Keratinocyte (primary cell): ENCODE results near the gene RBM15. TPM values are rescaled to one million over a fixed set of nuclear protein-coding genes. Genes with fewer than 3 reads are reported as not detected.

Experiments
- DNase-seq: peaks from one replicate; pipeline ENCODE4 v3.0.0-alpha.2; 2011; ENCODE audit warnings: low read depth, missing footprints, low spot score
- FAIRE-seq: peaks from 2 replicates; lab custom pipeline; 2011; peaks lifted over from hg19 to GRCh38; lab: Jason Lieb, UNC
- H2AFZ ChIP-seq: 2 replicates; pipeline ENCODE4 v1.6.0; 2012; ENCODE audit warnings: low read length, control low read depth, inconsistent platforms; ENCODE audit not compliant: control insufficient read depth
- H3K27ac ChIP-seq: 2 replicates; pipeline ENCODE4 v1.5.1; 2011; ENCODE audit warnings: low read length; ENCODE audit not compliant: control insufficient read depth, insufficient read depth
- H3K27me3 ChIP-seq: 3 replicates; pipeline ENCODE4 v1.6.0; 2011; ENCODE audit warnings: low read length; ENCODE audit not compliant: control insufficient read depth, insufficient read depth; ENCODE audit errors: extremely low read depth
- H3K36me3 ChIP-seq, 2 experiments: 2 replicates in 1 of 2; 3 replicates in 1 of 2; pipeline ENCODE4 v1.5.1; 2011; ENCODE audit warnings: low read length in 2 of 2, mild to moderate bottlenecking in 1 of 2; ENCODE audit not compliant: control insufficient read depth in 2 of 2, insufficient read depth in 2 of 2; ENCODE audit errors: extremely low read depth in 1 of 2
- H3K4me1 ChIP-seq: 3 replicates; pipeline ENCODE4 v1.5.1; 2011; ENCODE audit warnings: low read length; ENCODE audit not compliant: control insufficient read depth, insufficient read depth; ENCODE audit errors: extremely low read depth
- H3K4me2 ChIP-seq: 3 replicates; pipeline ENCODE4 v1.6.0; 2011; ENCODE audit warnings: low read depth, low read length; ENCODE audit not compliant: control insufficient read depth, insufficient read depth; ENCODE audit errors: extremely low read depth
- H3K4me3 ChIP-seq, 3 experiments: fragments of 200-600 bp in 1 of 3; sonication (generic) in 1 of 3; 2 replicates in 2 of 3; 3 replicates in 1 of 3; pipeline ENCODE4 v1.5.1; 2011 to 2016; ENCODE audit warnings: low read length in 3 of 3, mild to moderate bottlenecking in 3 of 3, control low read depth in 2 of 3, inconsistent platforms in 1 of 3, low read depth in 1 of 3, mixed read lengths in 1 of 3, mixed run types in 1 of 3, moderate library complexity in 1 of 3; ENCODE audit not compliant: control insufficient read depth in 2 of 3, insufficient read depth in 2 of 3; ENCODE audit errors: extremely low read depth in 1 of 3
- H3K79me2 ChIP-seq: 2 replicates; pipeline ENCODE4 v1.6.0; 2012; ENCODE audit warnings: low read length; ENCODE audit not compliant: control insufficient read depth, insufficient read depth
- H3K9ac ChIP-seq: 3 replicates; pipeline ENCODE4 v1.6.0; 2011; ENCODE audit warnings: low read length; ENCODE audit not compliant: control insufficient read depth, insufficient read depth; ENCODE audit errors: extremely low read depth
- H3K9me1 ChIP-seq: 3 replicates; pipeline ENCODE4 v1.6.0; 2011; ENCODE audit warnings: low read length; ENCODE audit not compliant: control insufficient read depth, insufficient read depth; ENCODE audit errors: extremely low read depth
- H3K9me3 ChIP-seq: 2 replicates; pipeline ENCODE4 v1.5.1; 2012; ENCODE audit warnings: low read depth, low read length; ENCODE audit not compliant: control insufficient read depth
- H4K20me1 ChIP-seq: 3 replicates; pipeline ENCODE4 v1.6.0; 2011; ENCODE audit warnings: low read length; ENCODE audit not compliant: control insufficient read depth, insufficient read depth; ENCODE audit errors: extremely low read depth
- CTCF ChIP-seq, 3 experiments: IDR thresholded peaks in 1 of 3; conservative IDR thresholded peaks in 1 of 3; optimal IDR thresholded peaks in 1 of 3; 2 replicates in 2 of 3; 3 replicates in 1 of 3; pipeline versions ENCODE3 to v1.5.1; 2011; ENCODE audit warnings: low read length in 3 of 3, mild to moderate bottlenecking in 3 of 3, moderate library complexity in 2 of 3, control low read depth in 1 of 3, inconsistent platforms in 1 of 3; ENCODE audit not compliant: insufficient read depth in 2 of 3; ENCODE audit errors: extremely low read depth in 1 of 3
- EZH2 ChIP-seq: IDR thresholded peaks from one replicate; pipeline ENCODE4 v1.6.1; 2012; ENCODE audit warnings: inconsistent platforms, mild to moderate bottlenecking, low read length, moderate library complexity
- dilution Hi-C: fragments of 300-500 bp; cut with MboI; formaldehyde crosslinking; loops from one replicate; pipeline ENCODE4 v1.7.0; 2020; ENCODE audit warnings: low sequenced_read_pairs; ENCODE audit not compliant: extremely low pct_ligation_motif_present
- polyA minus RNA-seq, 3 experiments: library from RNA; depleted of rRNA, polyadenylated mRNA; stranded (reverse); fragments of >200 nt; gene quantifications; 1 replicate in 1 of 3; 2 replicates in 1 of 3; 3 replicates in 1 of 3; pipeline ENCODE4 v1.2.3, GENCODE V29; 2011
- polyA plus RNA-seq, 5 experiments: library from polyadenylated mRNA; depleted of rRNA in 3 of 5; stranded (reverse) in 3 of 5; stranded (forward) in 1 of 5; unstranded in 1 of 5; fragments of >200 nt; gene quantifications; 1 replicate in 1 of 5; 2 replicates in 3 of 5; 3 replicates in 1 of 5; pipeline versions ENCODE4 v1.2.1 to v1.2.3, GENCODE V29; 2011 to 2012; ENCODE audit warnings: missing spikeins in 2 of 5, low read depth in 1 of 5, low replicate concordance in 1 of 5

Gene RBM15
- polyA plus RNA-seq (10.0 to 13.8 TPM (median 10.7 TPM) in 3 replicates), polyA minus RNA-seq (36.2 to 47.3 TPM (median 47.0 TPM) in 3 replicates)
- polyA plus RNA-seq (2011; ENCODE audit: low read depth) = 5.9 TPM
- 4.9 and 5.2 TPM in 2 replicates for polyA plus RNA-seq (2011; cell fraction: cytosol; rRNA removed)
- 13.6 and 13.8 TPM in 2 replicates for polyA plus RNA-seq (2011; cell fraction: nucleus; rRNA removed)
- polyA plus RNA-seq (2012; ENCODE audit: low replicate concordance) = 6.3 and 7.3 TPM in 2 replicates
- 25.1 TPM for polyA minus RNA-seq (2011; cell fraction: cytosol; rRNA and poly(A)+ RNA removed)
- 33.4 and 45.3 TPM in 2 replicates for polyA minus RNA-seq (2011; cell fraction: nucleus; rRNA and poly(A)+ RNA removed)

- peak within 1 kb of the TSS; percentile 97 for H2AFZ ChIP-seq
- H3K79me2 ChIP-seq = peaks cover 47% of the 10 kb centered on the region
Measured at GRCh38 chr1:110338886-110339406, at the start of gene RBM15. RBM15 (plus strand) TSS chr1:110339377; CDS start chr1:110339406, 29 bp downstream.

GRCh38 chr1:110291241-110292030 lies 47.7 kb upstream of the RBM15 start:
- Histone ChIP-seq H3K4me2 (no peak overlapping the region), H3K4me1 (peaks cover 6% of the 10 kb centered on the region), H3K27me3 (no peaks in the 10 kb centered on the region), H4K20me1 (no peaks in the 10 kb centered on the region), H3K36me3 (no peaks in the 10 kb centered on the region), H3K4me3 (no peak overlapping the region), H3K9me3 (no peaks in the 10 kb centered on the region), H3K9ac (no peak overlapping the region), H3K79me2 (no peaks in the 10 kb centered on the region), H3K27ac (no peak overlapping the region), H3K9me1 (no peaks in the 10 kb centered on the region), H2AFZ (no peak overlapping the region)
- dilution Hi-C loops = no loop called here
- no peak for TF ChIP-seq EZH2
- no peak for TF ChIP-seq CTCF (optimal IDR thresholded peaks at IDR 0.05 in 1 of 3, IDR thresholded peaks at IDR 0.05 in 1 of 3, conservative IDR thresholded peaks at IDR 0.05 in 1 of 3; ENCODE audit: extremely low read depth in 1 of 3, insufficient read depth in 2 of 3, low read length in 3 of 3)
- DNase-seq (no peak), FAIRE-seq (no peak)

More at GRCh38 chr1:110338886-110339406, at the start of gene RBM15:
- Histone ChIP-seq H3K27ac (peak within 1 kb of the TSS; percentile 94), H3K9me1 (peaks cover 4% of the 10 kb centered on the region), H3K9me3 (no peaks in the 10 kb centered on the region), H3K4me2 (peak within 1 kb of the TSS; percentile 99), H3K4me3 (peak within 1 kb of the TSS; percentile 86 to 99 (median 98)), H4K20me1 (peaks cover 9% of the 10 kb centered on the region), H3K36me3 (peaks cover 9 to 17% of the 10 kb centered on the region in 2 experiments), H3K9ac (peak within 1 kb of the TSS; percentile 94), H3K27me3 (no peaks in the 10 kb centered on the region), H3K4me1 (peaks cover 35% of the 10 kb centered on the region)
- dilution Hi-C loops = no loop called here
- FAIRE-seq = peak; percentile 84
- DNase-seq = peak; percentile 99
- TF ChIP-seq EZH2 (no peak), CTCF (optimal IDR thresholded peaks at IDR 0.05 in 1 of 3, IDR thresholded peaks at IDR 0.05 in 1 of 3, conservative IDR thresholded peaks at IDR 0.05 in 1 of 3; ENCODE audit: extremely low read depth in 1 of 3, insufficient read depth in 2 of 3, low read length in 3 of 3) (no peak)
